HepG2 (cell line): ENCODE measurements around the gene PTGDR2. TPM values are rescaled to one million over a fixed set of nuclear protein-coding genes. Genes with fewer than 3 reads are reported as not detected.
A peak's percentile ranks its signal among the peaks of the same experiment; 100 is the strongest.

Source experiments
- ATAC-seq: fragments of 200-7000 bp; cut with Tn5 transposase; 3 replicates; pipeline ENCODE4 v1.9.1; 2020; ENCODE audit warnings: mild to moderate bottlenecking, moderate library complexity
- BruUV-seq: library from RNA; stranded (reverse); fragments of 400-500 nt; replicated peaks from 2 replicates; lab custom pipeline; 2021; lab: Mats Ljungman, UMichigan
- CTCF ChIA-PET: fragments of 300-600 bp; formaldehyde crosslinking; extraction: SDS; loops from one replicate; lab custom pipeline; 2021; ENCODE audit warnings: low total read pairs, inconsistent platforms, low intra/inter-chr PET ratio; lab: Yijun Ruan, JAX
- POLR2A ChIA-PET: fragments of 350-600 bp; sonication (Branson Sonifier 250); formaldehyde crosslinking; loops from one replicate; lab custom pipeline; 2020; ENCODE audit warnings: antibody characterized with exemption, inconsistent platforms; lab: Yijun Ruan, JAX
- DNase-seq: peaks from one replicate; pipeline ENCODE4 v3.0.0-alpha.2; 2015; ENCODE audit warnings: low spot score
- FAIRE-seq: peaks from 3 replicates; lab custom pipeline; 2011; peaks lifted over from hg19 to GRCh38; lab: Jason Lieb, UNC
- H2AFZ ChIP-seq: one replicate; pipeline ENCODE4 v1.6.1; 2011; ENCODE audit warnings: low read length, inconsistent platforms
- H3K27ac ChIP-seq: fragments of 300-600 bp; 3 replicates; pipeline ENCODE4 v1.8.0; 2011; ENCODE audit warnings: mixed run types, mild to moderate bottlenecking, mixed read lengths, low read length, inconsistent platforms; ENCODE audit not compliant: insufficient read depth; ENCODE audit errors: extremely low read length
- H3K27me3 ChIP-seq, 2 experiments: fragments of 200-600 bp in 1 of 2; 2 replicates in 1 of 2; 3 replicates in 1 of 2; pipeline versions ENCODE4 v1.6.0 to v1.8.0; 2011; ENCODE audit warnings: low read length in 2 of 2, mild to moderate bottlenecking in 2 of 2, moderate library complexity in 2 of 2, inconsistent platforms in 1 of 2; ENCODE audit not compliant: insufficient read depth in 2 of 2, control insufficient read depth in 1 of 2
- H3K36me3 ChIP-seq, 2 experiments: fragments of 200-600 bp in 1 of 2; replicated peaks in 1 of 2; 2 replicates in 1 of 2; 3 replicates in 1 of 2; pipeline versions ENCODE4 v1.5.1 to v1.8.0; 2011; ENCODE audit warnings: low read length in 2 of 2, inconsistent platforms in 1 of 2; ENCODE audit not compliant: insufficient read depth in 2 of 2, control insufficient read depth in 1 of 2
- H3K4me1 ChIP-seq: 2 replicates; pipeline ENCODE4 v1.5.1; 2012; ENCODE audit warnings: low read length, inconsistent platforms; ENCODE audit not compliant: insufficient read depth
- H3K4me2 ChIP-seq: 2 replicates; pipeline ENCODE4 v1.6.0; 2011; ENCODE audit warnings: low read depth, low read length, inconsistent platforms
- H3K4me3 ChIP-seq, 3 experiments: fragments of 200-600 bp in 1 of 3; sonication (generic), shearing (Covaris generic) in 1 of 3; replicated peaks in 1 of 3; 2 replicates each; pipeline ENCODE4 v1.5.1; 2011 to 2016; ENCODE audit warnings: low read length in 3 of 3, inconsistent platforms in 2 of 3, low read depth in 2 of 3, mild to moderate bottlenecking in 2 of 3, control low read depth in 1 of 3, mixed read lengths in 1 of 3; ENCODE audit not compliant: insufficient read depth in 1 of 3
- H3K79me2 ChIP-seq: one replicate; pipeline ENCODE4 v1.6.1; 2011; ENCODE audit warnings: low read length, inconsistent platforms; ENCODE audit not compliant: insufficient read depth
- H3K9ac ChIP-seq: 2 replicates; pipeline ENCODE4 v1.6.0; 2011; ENCODE audit warnings: mild to moderate bottlenecking, low read depth, low read length, inconsistent platforms; ENCODE audit not compliant: insufficient read depth
- H3K9me3 ChIP-seq: 2 replicates; pipeline ENCODE4 v1.5.1; 2012; ENCODE audit warnings: mild to moderate bottlenecking, low read length
- H4K20me1 ChIP-seq: 2 replicates; pipeline ENCODE4 v1.6.0; 2011; ENCODE audit warnings: inconsistent platforms, mild to moderate bottlenecking, low read length, moderate library complexity; ENCODE audit not compliant: insufficient read depth
- E2F1 ChIP-seq: sonication (generic); formaldehyde crosslinking; IDR thresholded peaks from 2 replicates; pipeline ENCODE4 v1.5.0; 2020; ENCODE audit warnings: missing genetic modification reagents
- ELF4 ChIP-seq: sonication (generic); formaldehyde crosslinking; IDR thresholded peaks from 2 replicates; pipeline ENCODE4 v1.5.0; 2020; ENCODE audit warnings: missing genetic modification reagents, mild to moderate bottlenecking, moderate library complexity, borderline replicate concordance
- KAT8 ChIP-seq: IDR thresholded peaks from 2 replicates; pipeline ENCODE4 v1.6.1; 2016; ENCODE audit warnings: missing genetic modification reagents, missing compliant biosample characterization
- PPARG ChIP-seq: conservative IDR thresholded peaks from 2 replicates; pipeline ENCODE4 v1.6.1; 2016; ENCODE audit warnings: missing biosample characterization, missing genetic modification reagents
- ZNF432 ChIP-seq: sonication (generic); formaldehyde crosslinking; IDR thresholded peaks from 2 replicates; pipeline ENCODE4 v1.5.0; 2020; ENCODE audit warnings: missing genetic modification reagents, mild to moderate bottlenecking, borderline replicate concordance
- ZNF441 ChIP-seq: sonication (generic); formaldehyde crosslinking; IDR thresholded peaks from 2 replicates; pipeline ENCODE4 v1.7.0; 2021; ENCODE audit warnings: missing genetic modification reagents, borderline replicate concordance
- ZNF580 ChIP-seq: IDR thresholded peaks from 2 replicates; pipeline ENCODE4 v1.6.1; 2016; ENCODE audit warnings: low read depth, borderline replicate concordance
- ZNF605 ChIP-seq: sonication (generic); formaldehyde crosslinking; IDR thresholded peaks from 2 replicates; pipeline ENCODE4 v1.8.0; 2022; ENCODE audit warnings: mild to moderate bottlenecking, missing genetic modification reagents
- ZNF619 ChIP-seq: sonication (generic); formaldehyde crosslinking; IDR thresholded peaks from 2 replicates; pipeline ENCODE4 v1.4.0; 2020; ENCODE audit warnings: mild to moderate bottlenecking, missing genetic modification reagents
- ZNF747 ChIP-seq: sonication (generic); formaldehyde crosslinking; IDR thresholded peaks from 2 replicates; pipeline ENCODE4 v1.8.1; 2023; ENCODE audit warnings: missing genetic modification reagents, mild to moderate bottlenecking, borderline replicate concordance
- ZNF879 ChIP-seq: sonication (generic); formaldehyde crosslinking; IDR thresholded peaks from 2 replicates; pipeline ENCODE4 v1.8.1; 2023; ENCODE audit warnings: missing genetic modification reagents
- WGBS: methylation state at CpG from one replicate; pipeline ENCODE4 v1.1.6; 2017; ENCODE audit warnings: low lambda C conversion rate; 5-methylcytosine and 5-hydroxymethylcytosine counted together
- in situ Hi-C: cut with HindIII; loops from 2 replicates; pipeline ENCODE4 v1.10.0; 2017; ENCODE audit warnings: low pct_unique_long_range_greater_than_20kb; ENCODE audit not compliant: extremely low pct_ligation_motif_present
- intact Hi-C: fragments of 100-400 bp; cut with micrococcal nuclease; formaldehyde crosslinking; loops from one replicate; pipeline ENCODE4 v1.10.0; 2022; ENCODE audit not compliant: unreplicated experiment
- polyA plus RNA-seq, 8 experiments: library from polyadenylated mRNA; depleted of rRNA in 3 of 8; stranded (reverse) in 7 of 8; unstranded in 1 of 8; fragments of >200 nt; fragmentation: Illumina TruSeq in 4 of 8; extraction: Trizol in 4 of 8; gene quantifications; 2 replicates each; pipeline versions ENCODE4 v1.2.1 to v1.2.3, GENCODE V29; 2011 to 2016; ENCODE audit warnings: low read depth in 4 of 8, missing spikeins in 1 of 8, mixed read lengths in 1 of 8; ENCODE audit not compliant: insufficient read depth in 1 of 8
- total RNA-seq, 5 experiments: library from RNA; depleted of rRNA; stranded (reverse); fragments of >200 nt; fragmentation: Illumina TruSeq; extraction: Trizol; gene quantifications; 2 replicates each; pipeline ENCODE4 v1.2.3, GENCODE V29; 2016; ENCODE audit warnings: low read depth in 1 of 5
- TF ChIP-seq, protein P1 (sequence below): sonication (generic); formaldehyde crosslinking; IDR thresholded peaks from 2 replicates; pipeline ENCODE4 v1.9.0; 2021; ENCODE audit warnings: missing genetic modification reagents, borderline replicate concordance
- TF ChIP-seq, protein P2 (sequence below): sonication (generic); formaldehyde crosslinking; IDR thresholded peaks from 2 replicates; pipeline ENCODE4 v1.4.0; 2020; ENCODE audit warnings: mild to moderate bottlenecking, missing genetic modification reagents

PTGDR2 gene
- total and polyA plus RNA-seq, 2 of the 13 experiments (the other 11 are each of a cell fraction or from before 2014, with no cell fraction given) = 1.9 to 2.5 TPM

GRCh38 chr11:60855726-60856633, at the start of gene PTGDR2 (continued):
- TF ChIP-seq ZNF441 (CRISPR knock-in tag) (no peak), ZNF747 (CRISPR knock-in tag) (0 out of 2 replicates have a peak, but pooled peaks have one; percentile 33), PPARG (CRISPR knock-in tag) (peak; percentile 68)
- TF ChIP-seq, all 625 proteins: peak for 106

DNA sequence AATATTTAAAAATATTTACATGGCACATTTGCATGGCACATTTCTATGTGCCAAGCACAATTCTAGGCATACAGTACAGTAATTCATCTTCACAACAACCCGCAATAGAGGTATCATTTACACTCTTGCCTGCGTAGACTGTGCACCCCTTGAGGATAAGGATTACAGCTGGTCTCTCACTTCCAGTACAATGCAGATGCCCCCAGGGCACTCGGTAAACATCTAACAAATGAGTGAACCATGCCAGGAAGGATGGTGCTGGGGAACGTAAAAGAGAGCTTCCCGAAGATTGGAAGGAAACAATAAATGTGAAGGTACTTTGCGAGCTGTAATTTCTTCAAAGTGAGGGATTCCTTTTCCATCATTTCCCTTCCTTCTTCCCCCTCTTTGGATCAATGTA, 49.3 kb upstream of the PTGDR2 start:
- TF ChIP-seq ZNF432 (CRISPR knock-in tag) (no peak), ZNF879 (no peak), ELF4 (CRISPR knock-in tag) (no peak), ZNF605 (CRISPR knock-in tag) (no peak), KAT8 (CRISPR knock-in tag) (no peak), PPARG (CRISPR knock-in tag) (no peak), ZNF619 (CRISPR knock-in tag) (no peak), ZNF580 (no peak), E2F1 (CRISPR knock-in tag) (no peak)
- TF ChIP-seq, protein P1, sequence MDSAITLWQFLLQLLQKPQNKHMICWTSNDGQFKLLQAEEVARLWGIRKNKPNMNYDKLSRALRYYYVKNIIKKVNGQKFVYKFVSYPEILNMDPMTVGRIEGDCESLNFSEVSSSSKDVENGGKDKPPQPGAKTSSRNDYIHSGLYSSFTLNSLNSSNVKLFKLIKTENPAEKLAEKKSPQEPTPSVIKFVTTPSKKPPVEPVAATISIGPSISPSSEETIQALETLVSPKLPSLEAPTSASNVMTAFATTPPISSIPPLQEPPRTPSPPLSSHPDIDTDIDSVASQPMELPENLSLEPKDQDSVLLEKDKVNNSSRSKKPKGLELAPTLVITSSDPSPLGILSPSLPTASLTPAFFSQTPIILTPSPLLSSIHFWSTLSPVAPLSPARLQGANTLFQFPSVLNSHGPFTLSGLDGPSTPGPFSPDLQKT (CRISPR knock-in tag) = no peak
- TF ChIP-seq, protein P2, sequence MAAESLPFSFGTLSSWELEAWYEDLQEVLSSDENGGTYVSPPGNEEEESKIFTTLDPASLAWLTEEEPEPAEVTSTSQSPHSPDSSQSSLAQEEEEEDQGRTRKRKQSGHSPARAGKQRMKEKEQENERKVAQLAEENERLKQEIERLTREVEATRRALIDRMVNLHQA (CRISPR knock-in tag) = no peak
- CTCF ChIA-PET = no interaction called here
- Histone ChIP-seq H3K4me3 (peak overlapping the region; percentile 70 to 88 (median 83)), H3K27me3 (no peaks in the 10 kb centered on the region), H3K79me2 (peaks cover 33% of the 10 kb centered on the region), H3K27ac (peak overlapping the region; percentile 94), H2AFZ (no peak overlapping the region), H3K36me3 (peaks cover 18 to 37% of the 10 kb centered on the region in 2 experiments; a peak in 4 of 5 replicates), H3K9ac (peak overlapping the region; percentile 95), H3K4me2 (peak overlapping the region; percentile 89), H3K9me3 (no peaks in the 10 kb centered on the region), H4K20me1 (peaks cover 17% of the 10 kb centered on the region), H3K4me1 (peaks cover 34% of the 10 kb centered on the region)
- 34% methylated on average over 6 of the region's 6 CpGs for WGBS
- BruUV-seq = no TSS peak
- no peak for FAIRE-seq
- in situ Hi-C loops = no loop called here
- intact Hi-C loops = no loop called here
- ATAC-seq = no peak
- POLR2A ChIA-PET = interaction anchor here (0.7 to 1.6 kb wide), 3 partner anchors 9 to 19 kb away, joined by 3 to 4 read pairs (median 3); partner anchors contain the start of genes TMEM109 and TMEM132A
- no peak for DNase-seq
